SK-N-SH (cell line): Measurements from ENCODE around the gene TFB1M.

Source experiments
- EP300 ChIP-seq, 2 experiments: IDR thresholded peaks; 2 replicates each; pipeline versions ENCODE4 v1.4.0 to v1.6.1; 2012; ENCODE audit warnings: borderline replicate concordance in 1 of 2, low read depth in 1 of 2, low read length in 1 of 2
- FOXM1 ChIP-seq: IDR thresholded peaks from 2 replicates; pipeline ENCODE4 v1.4.0; 2012; ENCODE audit warnings: low read depth, mild to moderate bottlenecking
- POLR2AphosphoS5 ChIP-seq: IDR thresholded peaks from 2 replicates; pipeline ENCODE4 v1.6.1; 2012; ENCODE audit warnings: low read depth, low read length
- RCOR1 ChIP-seq: fragments of 150-350 bp; IDR thresholded peaks from 2 replicates; pipeline ENCODE4 v1.6.1; 2017; ENCODE audit warnings: antibody characterized with exemption, low read length
- TF ChIP-seq, protein P1 (sequence below): IDR thresholded peaks from 2 replicates; pipeline ENCODE4 v1.6.1; 2012; ENCODE audit warnings: mild to moderate bottlenecking, low read depth, low read length, moderate library complexity
- TF ChIP-seq, protein P2 (sequence below): fragments of 200-600 bp; sonication (generic); IDR thresholded peaks from 2 replicates; pipeline ENCODE4 v1.6.1; 2017; ENCODE audit warnings: antibody characterized with exemption, mild to moderate bottlenecking, moderate library complexity
- TF ChIP-seq, protein P3 (sequence below): fragments of 150-350 bp; IDR thresholded peaks from 2 replicates; pipeline ENCODE4 v1.6.1; 2017; ENCODE audit warnings: antibody characterized with exemption, low read length, low read depth, borderline replicate concordance

DNA sequence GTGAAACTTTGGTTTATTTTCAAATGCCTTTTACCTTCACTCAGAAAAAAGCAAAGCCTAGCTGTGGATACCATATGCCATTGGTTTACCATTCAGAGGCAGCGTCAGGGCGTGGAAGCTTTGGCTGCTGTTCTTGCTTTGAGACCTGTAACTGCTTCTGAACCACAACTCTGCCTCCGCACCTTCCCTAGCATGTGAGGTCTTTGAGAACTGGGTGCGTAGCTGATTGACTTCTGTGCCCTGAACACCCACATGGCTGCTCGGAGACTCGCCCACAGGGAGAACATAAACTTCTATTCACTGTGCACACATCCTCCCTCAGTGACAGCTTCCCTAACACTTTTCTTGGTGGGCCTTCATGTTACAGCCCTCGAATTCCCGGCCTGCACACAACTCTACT lies 61.7 kb downstream of the TFB1M start:
- no peak for TF ChIP-seq FOXM1
- TF ChIP-seq, protein P1, sequence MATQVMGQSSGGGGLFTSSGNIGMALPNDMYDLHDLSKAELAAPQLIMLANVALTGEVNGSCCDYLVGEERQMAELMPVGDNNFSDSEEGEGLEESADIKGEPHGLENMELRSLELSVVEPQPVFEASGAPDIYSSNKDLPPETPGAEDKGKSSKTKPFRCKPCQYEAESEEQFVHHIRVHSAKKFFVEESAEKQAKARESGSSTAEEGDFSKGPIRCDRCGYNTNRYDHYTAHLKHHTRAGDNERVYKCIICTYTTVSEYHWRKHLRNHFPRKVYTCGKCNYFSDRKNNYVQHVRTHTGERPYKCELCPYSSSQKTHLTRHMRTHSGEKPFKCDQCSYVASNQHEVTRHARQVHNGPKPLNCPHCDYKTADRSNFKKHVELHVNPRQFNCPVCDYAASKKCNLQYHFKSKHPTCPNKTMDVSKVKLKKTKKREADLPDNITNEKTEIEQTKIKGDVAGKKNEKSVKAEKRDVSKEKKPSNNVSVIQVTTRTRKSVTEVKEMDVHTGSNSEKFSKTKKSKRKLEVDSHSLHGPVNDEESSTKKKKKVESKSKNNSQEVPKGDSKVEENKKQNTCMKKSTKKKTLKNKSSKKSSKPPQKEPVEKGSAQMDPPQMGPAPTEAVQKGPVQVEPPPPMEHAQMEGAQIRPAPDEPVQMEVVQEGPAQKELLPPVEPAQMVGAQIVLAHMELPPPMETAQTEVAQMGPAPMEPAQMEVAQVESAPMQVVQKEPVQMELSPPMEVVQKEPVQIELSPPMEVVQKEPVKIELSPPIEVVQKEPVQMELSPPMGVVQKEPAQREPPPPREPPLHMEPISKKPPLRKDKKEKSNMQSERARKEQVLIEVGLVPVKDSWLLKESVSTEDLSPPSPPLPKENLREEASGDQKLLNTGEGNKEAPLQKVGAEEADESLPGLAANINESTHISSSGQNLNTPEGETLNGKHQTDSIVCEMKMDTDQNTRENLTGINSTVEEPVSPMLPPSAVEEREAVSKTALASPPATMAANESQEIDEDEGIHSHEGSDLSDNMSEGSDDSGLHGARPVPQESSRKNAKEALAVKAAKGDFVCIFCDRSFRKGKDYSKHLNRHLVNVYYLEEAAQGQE, result no peak
- no peak for TF ChIP-seq EP300 (IDR thresholded peaks at IDR 0.05; ENCODE audit: borderline replicate concordance in 1 of 2, low read depth in 1 of 2, low read length in 1 of 2)
- TF ChIP-seq, protein P2, sequence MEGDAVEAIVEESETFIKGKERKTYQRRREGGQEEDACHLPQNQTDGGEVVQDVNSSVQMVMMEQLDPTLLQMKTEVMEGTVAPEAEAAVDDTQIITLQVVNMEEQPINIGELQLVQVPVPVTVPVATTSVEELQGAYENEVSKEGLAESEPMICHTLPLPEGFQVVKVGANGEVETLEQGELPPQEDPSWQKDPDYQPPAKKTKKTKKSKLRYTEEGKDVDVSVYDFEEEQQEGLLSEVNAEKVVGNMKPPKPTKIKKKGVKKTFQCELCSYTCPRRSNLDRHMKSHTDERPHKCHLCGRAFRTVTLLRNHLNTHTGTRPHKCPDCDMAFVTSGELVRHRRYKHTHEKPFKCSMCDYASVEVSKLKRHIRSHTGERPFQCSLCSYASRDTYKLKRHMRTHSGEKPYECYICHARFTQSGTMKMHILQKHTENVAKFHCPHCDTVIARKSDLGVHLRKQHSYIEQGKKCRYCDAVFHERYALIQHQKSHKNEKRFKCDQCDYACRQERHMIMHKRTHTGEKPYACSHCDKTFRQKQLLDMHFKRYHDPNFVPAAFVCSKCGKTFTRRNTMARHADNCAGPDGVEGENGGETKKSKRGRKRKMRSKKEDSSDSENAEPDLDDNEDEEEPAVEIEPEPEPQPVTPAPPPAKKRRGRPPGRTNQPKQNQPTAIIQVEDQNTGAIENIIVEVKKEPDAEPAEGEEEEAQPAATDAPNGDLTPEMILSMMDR, result no peak
- TF ChIP-seq, protein P3, sequence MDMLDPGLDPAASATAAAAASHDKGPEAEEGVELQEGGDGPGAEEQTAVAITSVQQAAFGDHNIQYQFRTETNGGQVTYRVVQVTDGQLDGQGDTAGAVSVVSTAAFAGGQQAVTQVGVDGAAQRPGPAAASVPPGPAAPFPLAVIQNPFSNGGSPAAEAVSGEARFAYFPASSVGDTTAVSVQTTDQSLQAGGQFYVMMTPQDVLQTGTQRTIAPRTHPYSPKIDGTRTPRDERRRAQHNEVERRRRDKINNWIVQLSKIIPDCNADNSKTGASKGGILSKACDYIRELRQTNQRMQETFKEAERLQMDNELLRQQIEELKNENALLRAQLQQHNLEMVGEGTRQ, result no peak
- TF ChIP-seq POLR2AphosphoS5, result no peak
- TF ChIP-seq RCOR1, result no peak
